Epithelial cell of esophagus (primary cell): ENCODE data around the gene TIMELESS.
A peak's percentile ranks its signal among the peaks of the same experiment; 100 is the strongest.

ENCODE experiments used
- DNase-seq: peaks from one replicate; pipeline ENCODE4 v3.0.0; 2010; ENCODE audit warnings: low read depth
- H3K4me3 ChIP-seq: 2 replicates; pipeline ENCODE4 v1.5.1; 2011; ENCODE audit warnings: mild to moderate bottlenecking, low read length, control low read depth
- TF ChIP-seq, protein P1 (sequence below): IDR thresholded peaks from 2 replicates; pipeline ENCODE4 v1.5.1; 2011; ENCODE audit warnings: low read depth, mild to moderate bottlenecking, low read length, control low read depth, inconsistent platforms; ENCODE audit not compliant: insufficient read depth; ENCODE audit errors: missing control alignments

Gene TIMELESS

DNA sequence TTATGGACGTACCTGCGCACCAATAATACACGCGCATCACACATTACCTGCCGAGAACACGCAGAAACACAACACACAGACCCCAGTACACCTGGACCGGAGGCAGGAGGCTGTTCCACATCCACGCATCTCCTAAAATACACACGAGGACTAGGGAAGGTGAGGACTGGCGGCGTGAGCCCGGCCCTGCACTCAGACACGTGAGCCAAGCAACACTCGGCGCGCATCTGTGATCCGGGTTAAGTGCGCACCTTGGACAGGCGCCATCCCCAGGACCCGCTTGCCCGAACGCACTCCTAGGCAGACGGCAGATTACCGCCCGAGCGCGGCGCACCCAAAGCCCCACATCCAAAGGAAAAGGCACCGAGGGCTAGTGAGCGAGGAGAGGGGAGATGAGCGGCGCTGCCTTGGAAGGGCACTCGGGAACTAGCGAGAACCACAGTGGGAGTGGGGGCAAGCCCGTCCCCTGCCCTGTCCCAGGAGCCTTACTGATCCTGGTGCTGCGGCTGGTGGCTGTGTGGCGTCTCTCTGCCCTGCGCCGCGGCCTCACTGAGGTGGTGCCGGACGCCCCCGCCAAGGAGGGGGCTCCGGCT is 38.3 kb upstream of the TIMELESS start:
- peak; percentile 39 for DNase-seq

DNA sequence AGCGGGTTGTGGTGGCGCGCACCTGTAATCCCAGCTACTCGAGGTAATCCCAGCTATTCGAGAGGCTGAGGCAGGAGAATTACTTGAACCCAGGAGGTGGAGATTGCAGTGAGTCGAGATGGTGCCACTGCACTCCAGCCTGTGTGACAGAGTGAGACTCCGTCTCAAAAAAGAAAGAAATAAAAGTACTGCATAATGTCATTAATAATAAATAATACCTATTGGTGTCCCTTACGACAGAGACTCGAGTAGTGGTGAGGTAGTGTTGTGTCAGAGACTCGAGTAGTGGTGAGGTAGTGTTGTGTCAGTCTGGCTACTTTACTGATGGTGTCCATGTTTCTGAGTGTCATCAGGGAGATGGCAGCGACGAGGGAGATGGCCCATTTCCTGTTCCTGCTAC is 37.5 kb upstream of the TIMELESS start:
- H3K4me3 ChIP-seq, result no peak overlapping the region
- TF ChIP-seq, protein P1, sequence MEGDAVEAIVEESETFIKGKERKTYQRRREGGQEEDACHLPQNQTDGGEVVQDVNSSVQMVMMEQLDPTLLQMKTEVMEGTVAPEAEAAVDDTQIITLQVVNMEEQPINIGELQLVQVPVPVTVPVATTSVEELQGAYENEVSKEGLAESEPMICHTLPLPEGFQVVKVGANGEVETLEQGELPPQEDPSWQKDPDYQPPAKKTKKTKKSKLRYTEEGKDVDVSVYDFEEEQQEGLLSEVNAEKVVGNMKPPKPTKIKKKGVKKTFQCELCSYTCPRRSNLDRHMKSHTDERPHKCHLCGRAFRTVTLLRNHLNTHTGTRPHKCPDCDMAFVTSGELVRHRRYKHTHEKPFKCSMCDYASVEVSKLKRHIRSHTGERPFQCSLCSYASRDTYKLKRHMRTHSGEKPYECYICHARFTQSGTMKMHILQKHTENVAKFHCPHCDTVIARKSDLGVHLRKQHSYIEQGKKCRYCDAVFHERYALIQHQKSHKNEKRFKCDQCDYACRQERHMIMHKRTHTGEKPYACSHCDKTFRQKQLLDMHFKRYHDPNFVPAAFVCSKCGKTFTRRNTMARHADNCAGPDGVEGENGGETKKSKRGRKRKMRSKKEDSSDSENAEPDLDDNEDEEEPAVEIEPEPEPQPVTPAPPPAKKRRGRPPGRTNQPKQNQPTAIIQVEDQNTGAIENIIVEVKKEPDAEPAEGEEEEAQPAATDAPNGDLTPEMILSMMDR, result no peak
- no peak for DNase-seq

More for the DNA sequence above, 38.3 kb upstream of the TIMELESS start:
- H3K4me3 ChIP-seq, result peak overlapping the region; percentile 58
- TF ChIP-seq, protein P1, result no peak

DNA sequence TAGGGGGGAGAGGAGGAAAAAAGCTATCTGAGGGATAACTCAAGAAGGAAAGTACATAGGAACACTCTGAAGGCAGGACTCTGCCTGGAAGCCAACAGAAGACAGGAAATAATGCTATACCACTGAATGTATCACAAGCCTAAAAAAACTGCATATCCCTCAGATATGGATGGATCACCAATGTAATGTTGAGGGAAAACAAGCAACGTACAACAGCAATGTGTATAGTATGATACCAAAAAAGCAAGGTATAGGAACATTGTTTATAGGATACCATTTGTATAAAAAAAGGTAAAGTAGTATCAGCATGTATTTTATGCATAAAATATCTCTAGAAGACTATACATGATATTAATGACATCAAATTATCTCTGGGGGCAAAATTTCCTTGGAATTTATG is 35.3 kb upstream of the TIMELESS start:
- TF ChIP-seq, protein P1, result no peak
- no peak overlapping the region for H3K4me3 ChIP-seq
- no peak for DNase-seq

DNA sequence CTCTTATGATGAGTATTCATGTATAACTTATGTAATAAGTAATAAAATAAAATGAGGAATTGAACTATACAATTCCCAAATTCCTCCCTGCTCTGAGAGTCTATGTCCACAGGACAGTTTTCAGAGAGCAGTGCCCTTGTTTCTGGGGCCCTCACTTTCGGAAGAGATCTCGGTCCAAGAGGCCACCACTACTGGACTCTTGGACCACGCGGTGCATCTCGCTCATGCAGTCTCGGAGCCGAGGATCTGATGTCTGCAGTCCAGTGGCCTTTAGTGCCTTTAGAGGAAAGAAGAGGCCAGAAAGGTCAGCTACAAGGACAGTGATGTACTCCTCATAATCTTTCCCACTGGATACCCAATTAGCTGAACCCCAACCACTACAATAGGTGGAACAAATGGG is 30.4 kb upstream of the TIMELESS start:
- H3K4me3 ChIP-seq, result no peak overlapping the region
- no peak for DNase-seq
- TF ChIP-seq, protein P1, result no peak

DNA sequence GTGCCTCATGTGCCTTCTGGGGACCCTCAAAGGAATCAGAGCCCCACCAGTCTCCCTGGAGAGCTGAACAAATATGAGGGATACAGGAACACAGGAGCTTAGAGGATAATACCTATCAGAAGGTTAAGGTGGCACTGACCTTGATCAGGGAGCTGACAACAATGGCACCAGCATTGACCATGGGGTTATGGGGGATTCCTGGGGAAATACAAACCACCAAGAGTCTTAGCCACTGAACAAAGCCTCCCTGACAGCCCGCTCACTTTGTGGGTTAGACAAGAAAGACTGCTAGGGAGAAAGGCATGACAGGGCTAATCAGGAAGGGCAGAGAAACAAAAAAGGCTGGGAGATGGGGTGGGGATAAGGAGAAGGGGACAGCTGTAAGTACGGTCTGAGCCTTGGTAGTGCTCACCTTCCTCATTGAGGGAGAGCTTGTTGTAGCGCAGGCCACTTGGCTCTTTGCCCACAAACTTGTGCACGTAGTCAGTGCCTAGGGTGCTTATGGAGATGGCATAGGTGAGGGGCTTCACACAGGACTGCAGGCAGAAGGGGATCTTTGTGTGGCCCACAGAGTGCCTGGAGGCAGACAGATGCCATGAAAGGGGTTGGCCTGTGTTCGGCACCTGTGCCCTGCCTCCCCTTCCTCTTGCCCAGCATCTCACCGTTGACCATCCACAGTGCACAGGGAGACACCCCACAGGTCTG is 28.4 kb upstream of the TIMELESS start:
- no peak overlapping the region for H3K4me3 ChIP-seq
- TF ChIP-seq, protein P1, result no peak
- no peak for DNase-seq

DNA sequence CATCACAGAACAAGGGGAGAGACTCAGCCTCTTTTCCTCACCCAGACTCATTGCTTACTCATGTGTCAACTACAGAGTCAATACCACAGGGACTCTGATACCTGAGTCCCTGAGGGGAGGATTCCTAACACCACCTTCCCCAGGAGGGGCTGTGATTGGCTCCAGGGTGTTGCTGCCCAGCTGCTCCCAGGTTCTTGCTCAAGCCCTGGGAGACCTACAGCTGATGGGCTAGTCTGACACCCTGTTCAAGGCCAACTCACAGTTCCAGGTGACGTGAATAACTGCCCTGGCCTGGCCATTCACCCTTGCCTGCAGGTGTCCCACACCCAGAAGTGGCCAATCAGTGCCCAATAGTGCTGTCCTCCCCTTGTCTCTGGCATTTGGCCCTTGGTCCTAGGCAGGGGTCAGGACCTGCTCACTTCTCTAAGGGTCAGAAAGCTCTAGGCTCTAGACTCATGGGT is 27.8 kb upstream of the TIMELESS start:
- H3K4me3 ChIP-seq, result no peak overlapping the region
- DNase-seq, result peak; percentile 56
- TF ChIP-seq, protein P1, result no peak
